Erythroblast (primary cell): Measurements from ENCODE around the gene SLC25A38.

Source experiments
- GATA1 ChIP-seq: IDR thresholded peaks from 2 replicates; pipeline ENCODE4 v1.6.1; 2011; ENCODE audit warnings: low read depth, mild to moderate bottlenecking, control low read depth, low read length, moderate library complexity
- POLR2A ChIP-seq: IDR thresholded peaks from 2 replicates; pipeline ENCODE4 v1.6.1; 2011; ENCODE audit warnings: mild to moderate bottlenecking, low read length

DNA sequence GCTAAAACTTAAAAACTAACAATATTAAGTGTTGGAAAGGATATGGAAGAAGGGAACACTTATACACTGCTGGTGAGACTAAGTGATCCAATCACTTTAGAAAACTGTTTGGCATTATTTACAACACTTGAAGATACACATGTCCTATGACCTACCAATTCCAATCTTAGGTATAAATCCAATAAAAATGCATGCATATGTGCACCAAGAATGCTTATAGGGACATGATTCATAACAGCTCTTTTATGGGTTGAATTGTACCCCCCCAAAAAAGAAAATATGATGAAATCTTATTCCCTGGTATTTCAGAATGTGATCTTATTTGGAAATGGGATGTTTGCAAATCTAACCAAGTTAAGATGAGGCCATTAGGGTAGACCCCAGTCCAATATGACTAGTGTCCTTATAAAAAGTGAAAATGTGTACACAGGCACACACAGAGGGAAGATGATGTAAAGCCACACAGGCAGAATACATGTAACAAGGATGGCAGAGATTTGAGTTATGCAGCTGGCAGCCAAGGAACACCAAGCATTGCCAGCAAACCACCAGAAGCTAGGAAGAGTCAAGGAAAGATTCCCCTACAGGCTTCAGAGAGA lies 38.3 kb upstream of the SLC25A38 start:
- TF ChIP-seq POLR2A (no peak), GATA1 (no peak)
